A673 (cell line): ENCODE results near the gene RAC2. TPM values are rescaled to one million over a fixed set of nuclear protein-coding genes. Genes with fewer than 3 reads are reported as not detected.

ENCODE experiments used
- BruUV-seq: library from RNA; stranded (reverse); fragments of 400-500 nt; replicated peaks from 2 replicates; lab custom pipeline; 2021; lab: Mats Ljungman, UMichigan
- CTCF ChIA-PET: fragments of 300-600 bp; sonication (Branson Sonifier 250); formaldehyde crosslinking; loops from one replicate; lab custom pipeline; 2022; ENCODE audit warnings: antibody characterized with exemption; lab: Charles Lee
- POLR2A ChIA-PET: fragments of 300-600 bp; sonication (Branson Sonifier 250); formaldehyde crosslinking; loops from one replicate; lab custom pipeline; 2022; ENCODE audit warnings: antibody characterized with exemption; ENCODE audit not compliant: low non-redundant PET; lab: Charles Lee
- DNase-seq: peaks from one replicate; pipeline ENCODE4 v3.0.0-alpha.2; 2015; ENCODE audit warnings: low spot score
- H3K27ac ChIP-seq: fragments of 200-600 bp; sonication (generic); 2 replicates; pipeline ENCODE4 v1.5.1; 2016; ENCODE audit warnings: mixed run types, low read depth, mild to moderate bottlenecking, mixed read lengths, antibody characterized with exemption, low read length; ENCODE audit not compliant: poor library complexity, severe bottlenecking
- H3K27me3 ChIP-seq: fragments of 200-600 bp; sonication (generic); replicated peaks from 2 replicates; pipeline ENCODE4 v1.6.1; 2017; ENCODE audit warnings: mixed run types, low read depth, mild to moderate bottlenecking, mixed read lengths, antibody characterized with exemption, low read length; ENCODE audit not compliant: insufficient read depth, poor library complexity
- H3K36me3 ChIP-seq: fragments of 200-600 bp; sonication (generic); 2 replicates; pipeline ENCODE4 v1.6.1; 2016; ENCODE audit warnings: mixed run types, mild to moderate bottlenecking, mixed read lengths, antibody characterized with exemption, low read length; ENCODE audit not compliant: insufficient read depth, poor library complexity, severe bottlenecking
- H3K4me1 ChIP-seq: fragments of 200-600 bp; sonication (generic); 2 replicates; pipeline ENCODE4 v1.6.1; 2017; ENCODE audit warnings: mixed run types, mild to moderate bottlenecking, mixed read lengths, antibody characterized with exemption, low read length; ENCODE audit not compliant: insufficient read depth, poor library complexity, severe bottlenecking
- H3K4me3 ChIP-seq: fragments of 200-600 bp; sonication (generic); 2 replicates; pipeline ENCODE4 v1.5.1; 2016; ENCODE audit warnings: low read depth, mixed run types, mild to moderate bottlenecking, mixed read lengths, low read length; ENCODE audit not compliant: poor library complexity, severe bottlenecking
- H3K9me3 ChIP-seq: fragments of 200-600 bp; sonication (generic); 2 replicates; pipeline ENCODE4 v1.6.1; 2016; ENCODE audit warnings: mixed run types, low read depth, mild to moderate bottlenecking, mixed read lengths, antibody characterized with exemption, low read length; ENCODE audit not compliant: poor library complexity, severe bottlenecking
- CTCF ChIP-seq: fragments of 300-800, 200-600 bp; sonication (generic); conservative IDR thresholded peaks from 2 replicates; pipeline ENCODE4 v1.5.1; 2017; ENCODE audit warnings: low read depth, mild to moderate bottlenecking, antibody characterized with exemption, low read length, moderate library complexity, mixed read lengths
- EZH2 ChIP-seq: fragments of 200-600 bp; sonication (generic); IDR thresholded peaks from 2 replicates; pipeline ENCODE4 v1.6.1; 2017; ENCODE audit warnings: borderline replicate concordance, low read depth, mild to moderate bottlenecking, mixed read lengths, antibody characterized with exemption, low read length; ENCODE audit not compliant: poor library complexity, severe bottlenecking
- intact Hi-C: fragments of 100-400 bp; cut with micrococcal nuclease; formaldehyde crosslinking; loops from one replicate; pipeline ENCODE4 v1.10.0; 2022; ENCODE audit not compliant: unreplicated experiment
- total RNA-seq: library from RNA; stranded (reverse); gene quantifications from 2 replicates; pipeline ENCODE4 v1.2.3, GENCODE V29; 2021

RAC2 gene
- total RNA-seq, 1 experiment from 2014 or later: 4.0 TPM

DNA sequence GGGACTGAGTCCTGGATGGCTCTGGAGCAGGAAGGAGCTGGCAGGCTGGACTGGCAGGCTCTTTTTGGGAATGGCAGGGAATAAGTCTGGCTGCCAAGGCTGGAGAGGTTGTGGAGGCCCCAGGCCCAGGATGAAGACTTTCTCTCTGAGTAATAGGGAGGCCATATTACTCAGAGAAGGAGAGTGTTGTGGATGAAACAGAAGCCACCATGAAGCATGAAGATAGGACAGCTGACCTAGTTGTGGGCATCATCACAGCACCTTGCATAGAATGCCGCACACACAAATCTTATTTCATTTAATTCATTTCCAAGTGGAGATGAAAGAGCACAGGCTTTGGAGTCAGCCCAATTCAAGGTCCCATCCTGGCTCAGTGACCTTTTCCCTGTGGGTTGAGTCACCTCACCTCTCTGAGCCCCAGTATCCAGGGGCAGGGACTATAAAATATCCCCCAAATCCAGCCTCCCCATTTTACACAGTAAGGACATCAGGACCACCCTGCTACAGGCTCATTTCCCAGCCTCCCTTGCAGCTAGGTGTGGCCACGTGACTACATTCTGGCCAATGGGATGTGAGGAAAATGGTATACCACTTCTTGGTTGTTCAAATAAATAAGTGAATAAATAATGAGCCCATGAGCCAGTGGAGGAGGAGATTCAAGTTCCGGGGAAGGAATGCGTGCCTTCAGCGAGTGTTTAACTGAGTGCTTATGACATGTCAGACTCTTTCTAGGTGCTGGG lies 47.7 kb upstream of the RAC2 start:
- no peak for DNase-seq
- BruUV-seq: no TSS peak
- H3K4me3 ChIP-seq: no peak overlapping the region
- intact Hi-C loops: no loop called here
- ChIA-PET CTCF (no interaction called here), POLR2A (no interaction called here)
- no peaks in the 10 kb centered on the region for H3K4me1 ChIP-seq
- no peaks in the 10 kb centered on the region for H3K36me3 ChIP-seq
- no peaks in the 10 kb centered on the region for H3K9me3 ChIP-seq
- H3K27me3 ChIP-seq: no peaks in the 10 kb centered on the region
- TF ChIP-seq EZH2 (no peak), CTCF (no peak)
- H3K27ac ChIP-seq: no peak overlapping the region

- intact Hi-C loops: no loop called here
- Histone ChIP-seq H3K36me3 (no peaks in the 10 kb centered on the region), H3K9me3 (no peaks in the 10 kb centered on the region), H3K4me1 (no peaks in the 10 kb centered on the region), H3K27ac (no peak overlapping the region), H3K4me3 (no peak overlapping the region), H3K27me3 (no peaks in the 10 kb centered on the region)
- POLR2A ChIA-PET: interaction anchor here (0.6 kb wide), 1 partner anchor 1783 kb away, joined by 9 read pairs; no protein-coding TSS in a partner anchor
- CTCF ChIA-PET: no interaction called here
- TF ChIP-seq EZH2 (no peak), CTCF (no peak)
- no TSS peak for BruUV-seq
- no peak for DNase-seq
These were observed 46.7 kb upstream of the RAC2 start for GRCh38 chr22:37290737-37291136.

GRCh38 chr22:37289156-37289735 lies 45.2 kb upstream of the RAC2 start:
- no peaks in the 10 kb centered on the region for H3K4me1 ChIP-seq
- no peak overlapping the region for H3K4me3 ChIP-seq
- intact Hi-C loops: no loop called here
- BruUV-seq: no TSS peak
- no peaks in the 10 kb centered on the region for H3K27me3 ChIP-seq
- no peaks in the 10 kb centered on the region for H3K36me3 ChIP-seq
- no peaks in the 10 kb centered on the region for H3K9me3 ChIP-seq
- no peak for DNase-seq
- ChIA-PET POLR2A (no interaction called here), CTCF (no interaction called here)
- TF ChIP-seq EZH2: no peak
- no peak for TF ChIP-seq CTCF
- no peak overlapping the region for H3K27ac ChIP-seq
